ENCODE measurements around the gene STX3.
"Not testable (repeated sequence)": the region's sequence is repeated elsewhere in the genome, so short reads cannot be mapped to it uniquely, and the experiment has no call there.

Gene STX3

DNA sequence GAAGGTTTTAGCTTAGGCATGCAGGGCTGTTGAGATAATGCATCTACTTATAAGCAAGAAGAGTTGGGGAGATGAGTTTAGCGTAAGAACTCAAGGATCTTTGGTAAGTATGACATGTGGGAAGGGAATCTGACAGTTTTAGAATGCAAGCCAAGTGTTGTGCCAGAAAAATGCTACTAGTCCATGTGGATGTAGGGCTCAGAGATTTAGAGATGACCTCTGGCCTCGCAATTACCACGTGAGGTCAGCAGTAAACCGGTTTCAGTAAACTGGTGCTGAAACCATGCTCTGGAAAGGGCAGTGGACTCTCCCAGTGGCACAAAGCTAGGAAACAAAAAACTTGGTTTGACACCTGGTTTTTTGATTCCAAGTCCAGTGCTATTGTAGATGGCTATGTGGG is 36.5 kb downstream of the STX3 start:
- DNase-seq (ENCODE audit: low read depth in 2 of 2) = no peak

DNA sequence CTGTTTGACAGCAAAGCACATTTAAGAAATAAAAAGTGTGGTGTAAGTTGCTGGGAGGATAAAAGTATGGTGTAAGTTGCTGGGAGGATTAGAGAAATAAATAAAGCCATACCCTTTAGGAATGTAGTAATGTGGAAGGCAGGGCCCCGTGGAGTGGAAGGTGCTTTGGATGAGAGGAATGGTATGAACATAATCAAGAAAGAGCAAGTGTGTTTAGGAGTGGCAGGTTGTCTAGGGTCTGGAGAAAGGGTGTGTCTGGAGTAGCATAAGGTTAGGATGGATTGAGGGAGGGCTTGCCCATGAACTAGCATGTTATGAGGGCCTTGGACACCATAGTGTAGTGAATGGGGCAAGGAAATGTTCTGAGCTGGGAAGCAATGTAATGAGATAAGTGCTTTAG is 37.3 kb downstream of the STX3 start:
- DNase-seq (ENCODE audit: low read depth in 2 of 2) = no peak

DNA sequence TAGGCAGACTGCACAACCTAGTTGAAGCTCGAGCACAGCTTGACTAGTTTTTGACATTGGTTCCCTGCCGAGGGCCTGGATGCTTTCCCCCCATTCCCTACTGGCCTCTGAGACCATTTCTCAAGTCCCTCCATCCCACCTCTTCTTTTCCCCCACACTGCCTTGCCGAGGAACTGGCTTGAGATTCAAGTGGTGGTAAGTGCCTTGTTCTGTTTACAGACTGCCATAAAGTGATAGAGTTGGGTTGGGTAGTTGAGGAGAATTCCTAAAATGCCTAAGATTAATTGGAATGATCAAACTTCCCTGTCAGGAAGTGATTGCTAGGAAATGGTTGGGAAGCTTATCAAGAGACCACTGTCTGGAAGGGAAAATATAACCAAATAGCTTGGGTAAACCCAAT is 39.2 kb downstream of the STX3 start:
- DNase-seq (ENCODE audit: low read depth in 2 of 2) = no peak

DNA sequence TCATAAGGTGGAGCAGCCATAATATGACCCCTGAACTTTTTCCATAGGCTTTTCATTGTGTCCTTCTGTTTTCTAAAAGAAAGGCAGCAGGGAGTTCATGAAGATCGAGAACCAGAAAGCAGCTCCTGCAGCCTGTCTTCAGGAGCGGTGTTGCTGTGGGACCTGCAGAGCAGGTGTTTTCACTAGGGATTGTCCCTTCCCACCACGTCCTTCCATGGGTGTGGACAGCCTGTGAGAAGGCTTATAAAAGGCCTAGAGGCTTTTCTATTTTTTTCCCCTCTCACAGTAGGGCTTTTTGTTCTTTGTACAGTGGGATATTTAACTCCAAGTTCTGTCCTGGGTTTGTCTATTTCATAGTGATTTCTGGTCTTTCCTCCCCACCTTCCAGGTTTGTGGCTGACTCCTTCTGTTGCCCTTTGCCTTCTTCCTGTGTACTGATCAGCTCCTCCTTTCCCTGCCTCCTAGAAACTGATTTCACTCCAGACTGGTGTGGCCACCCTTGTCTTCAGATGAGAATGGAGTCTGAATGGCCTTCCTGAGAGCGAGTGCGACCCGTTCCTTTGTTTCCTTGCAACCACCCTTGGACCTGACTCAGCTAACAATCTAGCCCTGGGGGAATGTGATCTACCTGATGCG is 45.3 kb downstream of the STX3 start:
- no peak for DNase-seq (ENCODE audit: low read depth in 2 of 2)

DNA sequence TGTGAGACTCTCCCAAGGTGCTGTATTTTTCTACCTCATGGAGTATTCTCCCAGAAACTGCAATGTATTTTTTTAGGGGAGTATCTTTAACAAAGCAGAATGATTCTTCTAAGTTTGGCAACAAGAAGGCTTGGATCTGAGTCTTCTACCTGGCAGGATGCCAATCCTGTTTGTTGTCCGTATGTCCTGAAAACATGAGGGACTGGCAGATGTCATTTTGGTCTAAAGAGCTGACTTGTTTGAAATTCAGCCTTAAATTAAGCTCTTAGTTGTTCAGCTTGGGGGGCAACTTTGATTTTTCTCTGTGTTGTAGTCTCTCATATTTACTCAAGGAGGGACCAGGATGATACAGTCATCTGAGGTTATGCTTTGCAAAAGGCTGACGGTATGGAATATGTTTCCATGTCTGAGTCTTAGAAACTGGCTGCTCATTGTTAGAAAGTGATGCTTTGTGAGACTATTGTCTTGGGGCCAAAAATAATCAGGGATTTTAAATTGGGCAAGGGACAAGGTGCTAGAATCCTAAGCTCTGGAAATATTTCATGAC is 46.1 kb downstream of the STX3 start:
- no peak for DNase-seq (ENCODE audit: low read depth in 2 of 2)

DNA sequence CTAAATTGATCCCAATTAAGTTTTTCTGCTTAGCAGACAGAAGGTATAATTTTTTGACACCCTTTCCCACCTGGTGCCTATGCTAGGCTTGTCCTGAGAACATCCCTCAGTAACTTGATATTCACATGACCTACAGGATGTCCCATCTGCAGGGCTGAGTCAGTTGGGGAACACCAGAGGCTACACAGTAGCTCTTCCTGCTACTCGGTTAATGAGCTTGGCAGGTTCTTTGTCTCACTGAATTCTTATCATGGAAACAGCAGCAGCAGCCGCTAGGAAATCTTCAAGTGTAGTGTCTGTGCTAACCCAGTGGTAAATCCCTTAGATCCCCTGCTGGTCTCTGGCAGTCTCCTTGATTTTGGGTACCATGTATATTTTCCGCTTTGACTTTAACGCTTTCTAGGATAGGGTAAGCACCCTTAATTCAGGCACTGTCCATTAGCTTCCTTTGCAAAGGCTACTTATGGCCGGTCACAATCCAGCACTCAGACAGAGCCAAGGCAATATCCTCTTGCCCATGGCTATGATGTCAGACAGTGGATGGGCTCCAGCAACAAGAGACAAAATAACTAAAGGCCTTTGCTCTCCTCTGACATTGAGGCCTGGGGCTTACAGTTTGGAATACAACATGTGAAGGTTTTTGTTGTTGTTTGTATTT is 46.9 kb downstream of the STX3 start:
- DNase-seq (ENCODE audit: low read depth in 2 of 2) = no peak

DNA sequence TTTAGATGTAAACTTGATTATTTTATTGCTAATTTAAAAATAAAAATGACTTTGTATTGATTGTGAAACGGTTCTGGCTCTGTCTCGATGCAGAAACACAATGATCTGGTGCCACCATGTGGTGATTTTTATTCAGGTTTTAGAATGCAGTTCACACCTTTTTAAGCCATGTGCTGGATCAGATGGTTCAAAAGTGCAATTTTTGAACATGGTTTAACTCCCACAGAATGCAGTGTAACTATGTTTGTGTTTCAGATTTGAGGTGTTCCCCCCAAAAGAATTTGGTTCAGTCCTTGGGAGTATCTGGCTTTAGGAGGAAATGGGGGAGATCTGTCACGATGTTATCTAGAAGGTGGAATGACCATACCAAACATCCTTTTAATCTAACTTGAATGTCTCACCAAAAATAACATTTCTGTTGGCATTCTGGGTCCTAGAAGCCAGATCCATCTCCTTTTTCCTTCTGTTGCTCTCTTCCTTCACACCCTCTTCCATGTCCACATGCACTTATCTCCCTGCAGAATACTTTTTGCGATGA is 47.5 kb downstream of the STX3 start:
- DNase-seq (ENCODE audit: low read depth in 2 of 2) = no peak

DNA sequence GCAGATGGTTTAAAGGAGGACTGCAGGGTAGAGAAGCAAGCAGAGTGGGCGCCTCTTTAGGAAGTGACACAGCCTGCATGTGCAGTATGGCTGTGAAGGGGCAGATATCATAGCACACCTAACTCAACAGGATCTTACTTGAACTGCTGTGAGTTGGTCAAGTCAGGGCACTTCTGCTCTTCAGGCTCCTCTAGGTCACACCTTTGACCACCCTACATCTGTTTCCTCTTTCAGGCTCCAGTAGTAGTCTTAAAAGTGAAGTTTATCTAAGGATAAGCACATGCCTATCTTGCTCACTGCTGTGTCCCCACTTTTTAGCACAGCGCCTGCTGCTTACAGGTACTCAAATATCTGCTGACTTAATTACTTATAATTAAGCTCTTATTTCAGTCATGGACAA is 48.9 kb downstream of the STX3 start:
- no peak for DNase-seq (ENCODE audit: low read depth in 2 of 2)

DNA sequence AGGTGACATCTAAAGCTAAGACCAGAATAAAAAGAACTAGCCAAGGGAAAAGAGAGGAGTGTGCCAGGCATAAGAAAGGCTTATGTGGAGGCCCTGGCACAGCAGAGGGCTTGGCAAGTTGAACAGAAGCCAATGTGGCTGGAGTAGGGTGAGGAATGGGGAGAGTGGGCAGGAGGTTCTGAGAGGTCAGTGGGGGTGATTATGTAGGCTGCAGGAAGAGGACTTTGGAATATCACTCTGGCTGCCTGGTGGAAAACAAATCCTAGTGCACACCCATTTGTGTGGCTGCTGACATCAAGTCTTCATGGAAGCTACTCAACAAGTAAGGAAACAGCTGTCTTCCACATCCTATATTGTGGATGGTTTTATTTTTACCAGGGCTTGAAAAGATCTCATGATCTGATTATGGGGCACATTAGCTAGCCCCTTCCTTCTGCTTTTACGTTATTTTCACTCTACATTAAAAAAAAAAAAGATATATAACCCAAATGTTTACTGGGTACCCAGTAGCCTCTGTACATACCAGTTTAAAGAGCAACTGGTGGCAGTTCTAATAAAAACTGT is 52.0 kb downstream of the STX3 start:
- no peak for DNase-seq (ENCODE audit: low read depth in 2 of 2)

DNA sequence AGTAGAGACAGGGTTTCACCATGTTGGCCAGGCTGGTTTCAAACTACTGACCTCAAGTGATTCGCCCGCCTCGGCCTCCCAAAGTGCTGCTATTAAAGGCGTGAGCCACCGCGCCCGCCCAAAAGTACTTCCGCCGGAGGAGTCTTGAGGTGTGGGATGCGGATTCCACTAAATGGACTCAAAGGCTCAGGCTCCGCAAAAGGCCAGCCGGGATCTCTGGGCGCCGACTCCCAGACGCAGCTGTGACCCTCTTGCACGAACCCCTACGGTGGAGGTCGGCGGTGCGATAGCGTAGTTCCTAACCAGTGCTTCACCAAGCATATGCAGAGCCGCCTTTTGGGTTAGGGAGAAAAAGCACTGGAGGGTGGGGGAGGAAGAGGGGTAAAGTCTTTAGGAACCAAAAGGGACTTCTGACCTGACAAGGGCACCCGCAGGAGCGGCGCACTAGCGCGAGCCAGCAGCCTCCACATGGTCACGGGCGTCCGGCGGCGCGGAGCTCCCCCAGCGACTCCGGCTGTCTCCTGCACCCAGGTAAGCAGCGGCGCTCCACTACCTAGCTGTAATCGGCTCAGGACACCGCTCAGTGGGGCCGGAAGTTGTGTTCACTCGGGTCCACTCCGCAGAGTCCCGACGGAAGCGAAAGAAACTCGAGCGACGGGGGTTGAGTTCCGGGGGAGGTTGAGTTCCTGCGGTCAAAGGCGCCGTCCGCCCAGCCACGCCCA is 55.2 kb downstream of the STX3 start, which contains the start of gene MRPL16:
TSS of gene MRPL16 (minus strand) at position 590 of the 722 bp plus-strand sequence. CDS start at position 470, 120 bp downstream.
- peak; percentile 85 to 86 for DNase-seq (ENCODE audit: low read depth in 2 of 2)

DNA sequence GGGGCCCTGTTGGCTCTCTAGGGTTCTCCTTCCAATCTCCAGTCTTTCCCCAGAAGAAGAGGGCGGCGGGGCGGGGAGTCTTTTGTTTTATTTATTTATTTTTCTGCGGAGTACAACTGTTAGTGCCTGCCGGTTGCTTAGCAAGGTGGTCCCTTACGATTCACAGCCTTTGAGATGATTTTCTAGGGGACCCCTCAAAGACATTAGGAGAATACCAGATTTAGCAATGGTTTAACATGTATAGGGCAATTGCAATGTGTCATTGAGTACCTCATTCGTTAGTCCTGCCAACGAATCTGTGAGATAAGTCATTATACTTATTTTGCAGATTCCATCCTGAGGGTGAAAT is 55.7 kb downstream of the STX3 start:
- no peak for DNase-seq (ENCODE audit: low read depth in 2 of 2)

DNA sequence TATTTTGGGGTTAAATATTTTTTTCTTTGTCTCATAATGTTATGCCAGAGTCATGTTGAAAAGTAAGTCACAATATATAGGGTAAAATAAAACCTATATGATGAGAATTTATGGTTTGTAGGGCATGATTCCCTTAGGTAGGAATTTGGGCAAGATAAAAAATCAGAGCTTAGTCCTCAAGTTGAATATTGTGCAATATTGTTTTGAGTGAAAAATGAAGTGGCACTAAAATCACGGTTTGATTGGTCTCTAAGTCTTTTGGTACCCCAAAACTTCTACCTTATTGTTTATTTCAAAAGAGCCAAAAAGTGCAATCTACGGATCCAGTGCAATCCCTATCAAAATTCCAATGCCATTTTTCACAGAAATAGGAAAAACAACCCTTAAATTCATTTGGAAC is 57.0 kb downstream of the STX3 start:
- no peak for DNase-seq (ENCODE audit: low read depth in 2 of 2)

DNA sequence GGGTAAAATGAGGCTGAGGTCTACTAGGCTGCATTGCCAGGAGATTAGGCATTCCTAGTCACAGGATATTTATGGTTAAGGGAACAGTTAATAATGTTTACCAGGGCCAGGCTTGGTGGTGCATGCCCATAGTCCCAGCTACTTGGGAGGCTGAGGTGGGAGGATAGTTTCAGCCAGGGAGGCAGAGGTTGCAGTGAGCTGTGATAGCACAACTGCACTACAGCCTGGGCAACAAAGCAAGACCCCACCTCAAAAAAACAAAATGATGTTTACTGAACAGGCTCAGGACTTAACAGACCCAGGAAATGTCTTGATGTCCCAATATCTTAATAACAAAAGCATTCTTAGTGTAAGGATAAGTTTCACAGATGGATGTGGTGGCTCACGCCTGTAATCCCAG is 58.2 kb downstream of the STX3 start:
- DNase-seq (ENCODE audit: low read depth in 2 of 2) = no peak

DNA sequence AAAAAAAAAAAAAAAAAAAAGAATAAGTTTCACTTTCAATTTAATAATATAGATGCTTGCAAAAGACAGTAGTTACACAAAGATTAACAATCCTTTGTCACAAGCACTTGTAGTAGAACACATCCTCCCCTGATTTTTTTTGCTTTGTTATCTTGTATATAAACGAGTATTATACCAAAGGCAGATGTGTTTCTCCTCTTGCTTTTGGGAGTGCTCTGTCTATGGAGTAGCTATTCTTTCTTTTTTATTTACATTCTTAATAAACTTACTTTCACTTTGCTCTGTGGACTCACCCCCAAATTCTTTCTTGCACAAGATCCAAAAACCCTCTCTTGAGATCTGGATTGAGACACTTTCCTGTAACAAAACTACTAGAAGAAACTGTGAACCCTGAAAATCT is 58.8 kb downstream of the STX3 start:
- DNase-seq (ENCODE audit: low read depth in 2 of 2) = no peak

DNA sequence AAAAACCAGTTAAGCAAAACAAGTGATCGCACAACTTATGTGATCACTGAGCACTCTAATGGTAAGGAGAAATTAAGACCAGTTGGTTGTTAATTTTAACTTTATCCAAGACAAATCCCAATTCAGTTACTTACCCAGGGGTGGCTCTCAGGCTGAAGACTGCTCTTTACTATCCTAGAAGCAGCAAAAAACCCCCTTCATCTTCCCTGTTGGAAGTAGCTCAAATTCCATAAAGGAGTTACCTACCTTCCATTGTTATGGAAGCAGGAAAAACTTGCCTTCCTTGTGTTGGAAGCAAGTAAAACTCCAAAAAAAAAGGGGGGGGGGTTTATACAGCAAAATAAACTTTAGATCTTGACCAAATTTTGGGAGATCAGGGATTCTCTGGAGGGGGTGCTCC is 60.6 kb downstream of the STX3 start:
- no peak for DNase-seq (ENCODE audit: low read depth in 2 of 2)

DNA sequence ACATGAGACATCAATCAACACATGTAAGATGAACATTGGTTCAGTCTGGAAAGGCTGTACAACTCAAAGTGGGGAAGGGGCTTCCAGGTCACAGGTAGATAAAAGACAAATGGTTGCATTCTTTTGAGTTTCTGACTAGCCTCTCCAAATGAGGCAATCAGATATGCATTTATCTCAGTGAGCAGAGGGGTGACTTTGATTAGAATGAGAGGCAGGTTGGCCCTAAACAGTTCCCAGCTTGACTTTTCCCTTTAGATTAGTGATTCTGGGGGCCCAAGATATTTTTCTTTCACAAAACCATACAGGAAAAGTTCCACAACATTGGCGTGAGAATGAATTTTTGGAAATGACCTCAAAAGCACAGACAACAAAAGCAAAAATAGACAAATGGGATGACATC is 61.3 kb downstream of the STX3 start:
- DNase-seq (ENCODE audit: low read depth in 2 of 2) = not testable (repeated sequence)

DNA sequence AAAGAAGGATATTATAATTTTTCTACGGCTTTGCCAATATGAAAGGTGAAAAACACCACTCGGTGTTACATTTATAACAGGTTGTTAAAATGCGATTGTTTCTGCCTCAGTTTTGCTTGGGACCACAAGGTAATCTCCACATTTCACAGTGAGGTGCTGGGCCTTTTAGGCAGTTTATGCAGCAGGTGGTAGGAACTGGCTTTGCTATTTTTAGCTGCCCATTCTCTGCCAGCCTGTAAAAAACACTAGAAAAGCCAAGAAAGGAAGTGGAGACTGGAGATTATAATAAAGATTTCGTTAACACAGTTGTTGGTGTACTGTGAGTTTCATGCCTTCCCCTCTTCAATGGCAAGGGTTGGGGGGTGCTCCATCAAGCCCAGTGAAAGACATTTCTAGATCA is 63.4 kb downstream of the STX3 start:
- no peak for DNase-seq (ENCODE audit: low read depth in 2 of 2)

DNA sequence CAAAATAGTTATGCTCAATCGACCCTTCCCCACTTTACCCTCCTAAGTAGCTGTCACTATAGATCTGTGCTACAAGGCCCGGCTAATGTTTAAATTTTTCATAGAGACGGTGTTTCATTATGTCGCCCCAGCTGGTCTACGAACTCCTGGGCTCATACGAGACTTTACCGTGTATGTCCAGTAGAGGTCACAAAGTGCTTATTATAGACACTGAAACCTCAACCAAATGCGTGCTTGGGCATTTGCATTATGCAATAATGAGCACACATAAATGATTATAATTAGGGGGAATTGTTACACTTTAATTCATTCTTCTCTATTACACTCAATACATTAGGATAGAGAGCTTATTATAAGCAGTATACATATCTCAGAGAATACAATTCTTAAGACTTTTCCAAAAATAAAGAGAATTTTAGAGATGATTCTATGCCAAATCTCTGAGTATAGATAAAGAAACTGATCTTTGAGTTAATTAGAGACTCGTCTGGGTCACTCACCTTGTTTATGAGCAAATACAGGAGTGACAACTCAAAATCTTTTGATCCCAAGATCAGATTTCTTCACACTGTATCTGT is 67.9 kb downstream of the STX3 start:
- no peak for DNase-seq (ENCODE audit: low read depth in 2 of 2)

DNA sequence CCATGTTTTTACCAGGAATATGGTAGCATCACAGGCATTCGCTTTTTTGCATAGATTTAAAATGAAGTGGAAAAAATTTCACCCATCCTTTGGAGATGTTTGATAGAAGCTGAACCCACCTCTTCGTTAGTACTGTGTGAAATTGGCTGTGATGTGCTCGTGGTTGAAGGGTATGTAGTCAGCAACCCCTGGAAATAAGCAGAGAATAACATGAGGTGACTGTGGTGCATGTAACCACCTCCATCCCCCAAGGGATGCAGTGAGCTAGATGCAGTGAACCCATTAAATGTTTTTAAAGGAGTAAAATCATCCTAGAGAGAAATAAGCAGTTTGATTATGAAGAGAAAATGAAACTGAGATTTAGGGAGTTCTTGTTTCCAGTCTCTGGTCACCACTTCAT is 74.2 kb downstream of the STX3 start:
- DNase-seq (ENCODE audit: low read depth in 2 of 2) = no peak

DNA sequence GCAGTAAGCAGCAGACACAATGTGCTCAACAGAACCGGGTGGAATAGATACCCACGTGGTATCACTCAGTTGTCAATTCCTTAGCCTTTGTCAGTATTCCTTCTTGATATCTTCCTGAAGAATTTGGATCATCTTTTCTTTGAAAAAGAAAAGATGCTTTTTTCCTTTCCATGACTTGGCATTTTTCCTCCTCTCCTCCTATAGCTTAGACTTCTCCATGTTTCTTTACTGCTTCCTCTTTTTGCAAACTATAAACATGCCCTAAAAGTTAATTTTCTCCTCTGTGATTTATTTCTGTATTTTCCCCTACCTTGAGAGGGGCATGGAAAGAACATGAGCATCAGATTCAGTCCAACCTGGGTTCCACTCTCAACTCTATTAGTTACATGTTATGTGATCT is 78.4 kb downstream of the STX3 start:
- no peak for DNase-seq (ENCODE audit: low read depth in 2 of 2)

DNA sequence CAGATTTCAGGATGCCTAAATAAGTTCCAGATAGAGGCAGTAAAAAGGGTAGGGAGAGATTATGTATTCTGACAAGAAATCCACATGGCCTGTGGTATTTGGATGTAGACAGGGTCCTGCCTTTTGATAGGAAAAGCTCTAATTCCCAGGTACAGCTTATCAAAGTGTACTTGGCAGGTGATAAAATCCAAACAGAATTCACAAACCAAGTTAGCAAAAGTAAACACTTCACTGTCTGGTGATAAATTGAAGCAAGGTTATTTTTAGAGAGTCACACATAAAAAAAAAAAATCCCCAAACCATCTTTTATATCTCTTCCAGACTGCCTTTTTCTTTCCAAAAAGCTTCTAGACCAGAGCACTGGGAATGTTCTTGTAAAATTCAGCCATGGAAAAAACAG is 84.4 kb downstream of the STX3 start:
- DNase-seq (ENCODE audit: low read depth in 2 of 2) = no peak

DNA sequence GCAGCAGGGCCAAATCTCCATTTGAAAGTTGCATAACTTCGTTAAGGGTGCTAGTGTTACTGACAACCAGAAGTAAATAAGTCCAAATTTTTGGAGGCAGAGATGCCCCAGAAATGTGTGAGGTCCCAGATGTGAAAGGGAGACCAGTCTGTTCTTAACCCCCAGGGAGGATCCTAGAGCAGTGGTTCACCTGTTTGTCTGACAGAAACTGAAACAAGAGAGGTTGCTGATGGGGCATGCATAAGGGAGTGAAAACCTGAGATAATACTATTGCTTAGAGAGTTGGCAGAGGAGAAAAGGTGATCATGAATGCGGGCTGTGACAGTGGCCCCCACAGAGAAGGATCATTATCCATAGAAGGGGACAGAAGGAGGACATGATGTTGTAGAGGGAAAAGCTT is 86.3 kb downstream of the STX3 start:
- no peak for DNase-seq (ENCODE audit: low read depth in 2 of 2)
